22Rv1 (cell line): ENCODE data around the gene THAP2.
"Not testable (repeated sequence)": the region's sequence is repeated elsewhere in the genome, so short reads cannot be mapped to it uniquely, and the experiment has no call there.

ENCODE experiments used
- H3K27ac ChIP-seq: fragments of 450-650 bp; 2 replicates; pipeline ENCODE4 v1.5.1; 2017
- ZFX ChIP-seq: fragments of 450-650 bp; IDR thresholded peaks from 2 replicates; pipeline ENCODE4 v1.6.1; 2017; ENCODE audit warnings: antibody characterized with exemption, borderline replicate concordance
- TF ChIP-seq, protein P1 (sequence below): fragments of 450-650 bp; IDR thresholded peaks from 2 replicates; pipeline ENCODE4 v1.5.1; 2017; ENCODE audit warnings: mild to moderate bottlenecking

The THAP2 gene

DNA sequence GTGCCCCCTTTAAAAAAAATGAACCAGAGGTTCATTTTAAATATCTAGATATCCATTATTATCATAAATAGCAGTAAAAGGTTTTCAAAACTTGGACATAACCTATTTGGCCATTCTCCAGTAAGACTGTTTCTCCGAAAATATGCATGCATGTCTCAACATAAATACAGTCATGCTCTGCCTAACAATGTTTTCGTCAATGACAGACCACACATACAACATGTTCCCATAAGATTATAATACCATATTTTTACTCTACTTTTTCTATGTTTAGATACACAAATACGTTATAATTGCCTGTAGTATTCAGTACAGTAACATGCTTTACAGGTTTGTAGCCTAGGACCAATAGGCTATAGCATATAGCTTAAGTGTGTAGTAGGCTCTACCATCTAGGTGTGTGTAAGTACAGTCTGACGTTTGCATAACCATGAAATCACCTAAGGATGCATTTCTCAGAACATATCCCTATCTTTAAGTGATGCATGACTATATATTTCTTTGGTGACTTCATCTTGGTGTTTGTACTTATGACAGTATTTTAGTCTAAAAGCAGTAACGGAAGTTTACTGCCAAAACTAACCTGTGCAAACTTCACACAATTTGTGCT lies 25.0 kb downstream of the THAP2 start:
- TF ChIP-seq, protein P1, sequence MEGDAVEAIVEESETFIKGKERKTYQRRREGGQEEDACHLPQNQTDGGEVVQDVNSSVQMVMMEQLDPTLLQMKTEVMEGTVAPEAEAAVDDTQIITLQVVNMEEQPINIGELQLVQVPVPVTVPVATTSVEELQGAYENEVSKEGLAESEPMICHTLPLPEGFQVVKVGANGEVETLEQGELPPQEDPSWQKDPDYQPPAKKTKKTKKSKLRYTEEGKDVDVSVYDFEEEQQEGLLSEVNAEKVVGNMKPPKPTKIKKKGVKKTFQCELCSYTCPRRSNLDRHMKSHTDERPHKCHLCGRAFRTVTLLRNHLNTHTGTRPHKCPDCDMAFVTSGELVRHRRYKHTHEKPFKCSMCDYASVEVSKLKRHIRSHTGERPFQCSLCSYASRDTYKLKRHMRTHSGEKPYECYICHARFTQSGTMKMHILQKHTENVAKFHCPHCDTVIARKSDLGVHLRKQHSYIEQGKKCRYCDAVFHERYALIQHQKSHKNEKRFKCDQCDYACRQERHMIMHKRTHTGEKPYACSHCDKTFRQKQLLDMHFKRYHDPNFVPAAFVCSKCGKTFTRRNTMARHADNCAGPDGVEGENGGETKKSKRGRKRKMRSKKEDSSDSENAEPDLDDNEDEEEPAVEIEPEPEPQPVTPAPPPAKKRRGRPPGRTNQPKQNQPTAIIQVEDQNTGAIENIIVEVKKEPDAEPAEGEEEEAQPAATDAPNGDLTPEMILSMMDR: no peak
- no peak for TF ChIP-seq ZFX
- no peak overlapping the region for H3K27ac ChIP-seq

DNA sequence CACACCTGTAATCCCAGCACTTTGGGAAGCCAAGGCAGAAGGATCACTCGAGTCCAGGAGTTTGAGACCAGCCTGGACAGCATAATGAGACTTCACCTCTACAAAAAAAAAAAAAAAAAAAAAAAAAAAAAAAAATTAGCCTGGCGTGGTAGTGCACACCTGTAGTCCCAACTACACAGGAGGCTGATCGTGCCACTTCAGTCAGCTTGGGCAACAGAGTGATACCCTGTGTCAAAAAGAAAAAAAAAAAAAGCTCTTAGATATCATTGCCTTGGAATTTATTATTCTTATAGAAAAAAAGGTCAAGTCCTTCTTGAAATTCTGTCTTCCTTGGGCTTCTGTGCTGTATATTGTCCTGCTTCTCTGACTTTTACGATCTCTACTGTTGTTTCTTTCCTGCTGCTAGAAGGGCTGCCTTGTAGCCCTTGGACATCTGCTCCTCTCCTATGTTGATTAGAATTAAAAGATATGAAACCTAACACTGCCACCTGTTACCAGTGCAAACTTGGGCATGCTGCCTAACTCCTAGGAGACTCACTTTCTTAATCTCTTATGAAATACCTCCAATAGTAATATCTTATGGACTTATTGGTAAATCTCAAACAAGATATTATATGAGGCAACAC lies 27.5 kb downstream of the THAP2 start:
- TF ChIP-seq ZFX: no peak
- TF ChIP-seq, protein P1: no peak
- no peak overlapping the region for H3K27ac ChIP-seq

DNA sequence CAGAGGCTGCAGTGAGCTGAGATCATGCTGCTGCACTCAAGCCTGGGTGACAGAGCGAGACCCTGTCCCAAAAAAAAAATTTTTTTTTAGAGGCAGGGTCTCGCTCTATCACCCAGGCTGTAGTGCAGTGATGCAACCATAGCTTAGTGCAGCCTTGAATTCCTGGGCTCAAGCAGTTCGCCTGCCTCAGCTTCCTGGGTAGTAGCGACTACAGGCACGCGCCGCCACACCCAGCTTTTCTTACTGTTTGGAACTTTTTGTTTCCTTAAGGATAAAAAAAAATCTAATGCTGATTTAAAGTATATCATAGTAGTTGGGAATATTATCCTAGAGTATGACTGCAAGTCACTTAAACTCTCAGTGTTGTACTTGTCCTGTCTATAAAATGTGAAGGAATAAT lies 29.0 kb downstream of the THAP2 start:
- TF ChIP-seq, protein P1: no peak
- TF ChIP-seq ZFX: no peak
- no peak overlapping the region for H3K27ac ChIP-seq

- not testable (repeated sequence) for H3K27ac ChIP-seq
Measured at GRCh38 chr12:71693651-71694050, 29.6 kb downstream of the THAP2 start.

- no peak overlapping the region for H3K27ac ChIP-seq
- TF ChIP-seq, protein P1: no peak
- TF ChIP-seq ZFX: no peak
Measured at GRCh38 chr12:71694099-71694820, 30.2 kb downstream of the THAP2 start.

DNA sequence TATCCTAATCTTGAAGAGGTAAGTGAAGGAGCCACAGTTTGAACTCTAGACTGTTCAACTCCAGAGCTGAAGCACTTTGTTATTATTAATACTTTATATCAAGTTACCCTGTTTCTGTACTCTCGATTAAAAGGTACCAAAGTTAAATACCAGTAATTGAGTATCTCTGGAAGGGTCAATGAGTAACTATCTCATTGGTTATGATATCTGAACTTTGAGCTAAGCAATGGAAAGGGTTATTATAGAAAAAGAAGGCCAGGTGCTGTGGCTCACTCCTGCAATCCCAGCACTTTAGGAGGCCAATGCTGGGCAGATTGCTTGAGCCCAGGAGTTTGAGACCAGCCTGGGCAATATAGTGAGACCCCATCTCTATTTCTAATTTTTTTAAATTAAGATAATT lies 31.7 kb downstream of the THAP2 start:
- H3K27ac ChIP-seq: no peak overlapping the region
- TF ChIP-seq ZFX: no peak
- TF ChIP-seq, protein P1: no peak

DNA sequence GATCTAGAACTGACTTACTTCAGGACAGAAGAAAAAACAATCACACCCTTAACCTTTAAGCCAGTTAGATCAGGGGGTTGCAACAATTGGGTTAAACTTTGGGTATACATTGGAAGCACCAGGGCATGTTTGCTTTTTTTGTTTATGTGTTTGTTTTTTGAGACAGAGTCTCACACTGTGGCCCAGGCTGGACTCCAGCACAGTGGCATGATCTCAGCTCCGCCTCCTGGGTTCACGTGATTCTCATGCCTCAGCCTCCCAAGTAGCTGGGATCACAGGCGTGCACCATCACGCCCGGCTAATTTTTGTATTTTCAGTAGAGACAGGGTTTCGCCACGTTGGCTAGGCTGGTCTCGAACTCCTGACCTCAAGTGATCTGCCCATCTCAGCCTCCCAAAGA lies 38.1 kb downstream of the THAP2 start:
- H3K27ac ChIP-seq: not testable (repeated sequence)

GRCh38 chr12:71702590-71702989 lies 38.5 kb downstream of the THAP2 start:
- TF ChIP-seq, protein P1: no peak
- TF ChIP-seq ZFX: no peak
- no peak overlapping the region for H3K27ac ChIP-seq
